ENCODE measurements around the gene THSD7B. TPM values are rescaled to one million over a fixed set of nuclear protein-coding genes. Genes with fewer than 3 reads are reported as not detected.

THSD7B gene
- total and polyA plus RNA-seq, 2 of the 8 experiments (the other 6 are each of a cell fraction or from before 2014, with no cell fraction given): 0.60 to 2.9 TPM

DNA sequence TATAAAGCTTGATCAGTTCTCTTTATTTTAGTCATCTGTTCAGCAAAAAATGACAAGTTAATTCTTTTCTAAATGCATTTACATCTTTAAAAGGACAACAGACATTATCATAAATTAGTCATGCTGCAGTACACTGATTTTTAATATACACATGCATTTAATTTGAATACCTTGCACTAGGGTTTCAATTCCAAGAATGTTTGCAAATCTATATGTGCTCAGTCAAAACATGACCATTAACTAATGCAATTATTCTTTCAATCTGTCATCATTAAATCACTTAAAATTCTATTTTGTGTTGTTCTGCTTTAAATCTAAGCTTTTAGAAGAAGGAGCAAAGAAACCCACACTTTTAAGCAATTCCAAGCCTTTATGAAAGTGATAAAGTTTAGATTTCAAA, 342.6 kb downstream of the THSD7B start:
- H3K4ac ChIP-seq (replicated peaks; ENCODE audit: insufficient read length, low read depth, low read length): no peak overlapping the region
- FAIRE-seq (no peak), DNase-seq (ENCODE audit: low read depth in 1 of 2, low spot score in 2 of 2) (no peak)
- no peaks in the 10 kb centered on the region for H3K79me2 ChIP-seq (ENCODE audit: control insufficient read depth in 1 of 2, insufficient read depth in 2 of 2, low read length in 2 of 2)
- ChIA-PET CTCF (ENCODE audit: partially characterized antibody) (interaction anchor here (0.7 to 1.5 kb wide), 2 partner anchors 12 to 272 kb away, joined by 4 read pairs; no protein-coding TSS in a partner anchor), POLR2A (ENCODE audit: partially characterized antibody) (no interaction called here)
- no peak overlapping the region for H2AFZ ChIP-seq (ENCODE audit: low read length)
- no peak overlapping the region for H2BK12ac ChIP-seq (ENCODE audit: low read depth, low read length)
- no peaks in the 10 kb centered on the region for H3K9me3 ChIP-seq (ENCODE audit: insufficient read depth in 2 of 2, low read depth in 1 of 2, low read length in 1 of 2)
- H4K20me1 ChIP-seq (replicated peaks in 1 of 2; ENCODE audit: control insufficient read depth in 1 of 2, insufficient read depth in 2 of 2, low read length in 2 of 2): no peaks in the 10 kb centered on the region
- H3K4me3 ChIP-seq (ENCODE audit: extremely low read depth in 1 of 4, insufficient read depth in 2 of 4, low read depth in 3 of 4, low read length in 4 of 4): no peak overlapping the region
- H3K18ac ChIP-seq (ENCODE audit: extremely low read depth, low read length): no peak overlapping the region
- H4K91ac ChIP-seq (replicated peaks; ENCODE audit: insufficient read length, low read length): no peak overlapping the region
- H2BK120ac ChIP-seq (replicated peaks; ENCODE audit: low read depth, low read length): no peak overlapping the region
- no peak overlapping the region for H2BK15ac ChIP-seq (ENCODE audit: low read length)
- no peak overlapping the region for H4K5ac ChIP-seq (ENCODE audit: insufficient read length, low read depth, low read length)
- no peak overlapping the region for H4K8ac ChIP-seq (ENCODE audit: extremely low read depth, insufficient read depth, low read length)
- no peak overlapping the region for H2BK5ac ChIP-seq (ENCODE audit: low read depth, low read length)
- no peak overlapping the region for H3K4me2 ChIP-seq (ENCODE audit: insufficient read depth in 1 of 2, low read depth in 2 of 2, low read length in 2 of 2)
- no peaks in the 10 kb centered on the region for H3K36me3 ChIP-seq (ENCODE audit: control insufficient read depth in 2 of 4, insufficient read depth in 4 of 4, low read length in 3 of 4)
- no peak for TF ChIP-seq CEBPB (IDR thresholded peaks at IDR 0.05; ENCODE audit: low read depth, low read length)
- no peak for TF ChIP-seq MAFK (IDR thresholded peaks at IDR 0.05; ENCODE audit: low read depth, low read length)
- TF ChIP-seq SIN3A (conservative IDR thresholded peaks at IDR 0.05 in 1 of 2, IDR thresholded peaks at IDR 0.05 in 1 of 2; ENCODE audit: low read depth in 1 of 2, low read length in 2 of 2): no peak
- no peak for TF ChIP-seq RBBP5 (IDR thresholded peaks at IDR 0.05; ENCODE audit: borderline replicate concordance, low read depth, low read length)
- TF ChIP-seq SP2 (IDR thresholded peaks at IDR 0.05; ENCODE audit: low read length): no peak
- TF ChIP-seq JUN (IDR thresholded peaks at IDR 0.05; ENCODE audit: low read depth, low read length): no peak
- no peak for TF ChIP-seq SP1 (IDR thresholded peaks at IDR 0.05; ENCODE audit: low read depth, low read length)
- TF ChIP-seq TBP (IDR thresholded peaks at IDR 0.05; ENCODE audit: low read depth, low read length): no peak
- no peak for TF ChIP-seq SRF (IDR thresholded peaks at IDR 0.05; ENCODE audit: low read depth, low read length)
- no peak for TF ChIP-seq SIX5 (IDR thresholded peaks at IDR 0.05; ENCODE audit: low read depth, low read length)
- TF ChIP-seq, protein P1, sequence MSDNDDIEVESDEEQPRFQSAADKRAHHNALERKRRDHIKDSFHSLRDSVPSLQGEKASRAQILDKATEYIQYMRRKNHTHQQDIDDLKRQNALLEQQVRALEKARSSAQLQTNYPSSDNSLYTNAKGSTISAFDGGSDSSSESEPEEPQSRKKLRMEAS (IDR thresholded peaks at IDR 0.05): no peak
- TF ChIP-seq POLR2AphosphoS5 (IDR thresholded peaks at IDR 0.05; ENCODE audit: low read depth, low read length): no peak
- no peak for TF ChIP-seq CHD2 (IDR thresholded peaks at IDR 0.05; ENCODE audit: low read length)
- no peak overlapping the region for H3K23ac ChIP-seq (ENCODE audit: insufficient read length)
- H3K56ac ChIP-seq (replicated peaks; ENCODE audit: insufficient read length, low read depth, low read length): no peak overlapping the region
- H3K79me1 ChIP-seq (ENCODE audit: low read depth, low read length): no peaks in the 10 kb centered on the region
- no peaks in the 10 kb centered on the region for H3K23me2 ChIP-seq (ENCODE audit: low read depth, low read length)
- H3K9ac ChIP-seq (replicated peaks in 1 of 4; ENCODE audit: extremely low read depth in 1 of 4, low read depth in 3 of 4, low read length in 3 of 4): no peak overlapping the region
- no peaks in the 10 kb centered on the region for H3K27me3 ChIP-seq (replicated peaks in 1 of 4; ENCODE audit: control insufficient read depth in 3 of 4, extremely low read depth in 1 of 4, insufficient read depth in 3 of 4, low read length in 3 of 4)
- H3K27ac ChIP-seq (ENCODE audit: low read depth, low read length): no peak overlapping the region
- no peak overlapping the region for H2BK20ac ChIP-seq (ENCODE audit: low read length)
- no peaks in the 10 kb centered on the region for H3K4me1 ChIP-seq (replicated peaks in 1 of 4; ENCODE audit: control insufficient read depth in 3 of 4, insufficient read depth in 4 of 4, low read length in 3 of 4)
- no peak overlapping the region for H3K14ac ChIP-seq (ENCODE audit: insufficient read length)
- no peak overlapping the region for H2AK5ac ChIP-seq (ENCODE audit: low read depth, low read length)
